HepG2 (cell line): ENCODE results near the gene C20orf204. TPM values are rescaled to one million over a fixed set of nuclear protein-coding genes. Genes with fewer than 3 reads are reported as not detected.

Experiments
- FOXA3 ChIP-seq: IDR thresholded peaks from 2 replicates; pipeline ENCODE4 v1.6.1; 2016; ENCODE audit warnings: missing genetic modification reagents, missing compliant biosample characterization
- GPBP1L1 ChIP-seq: sonication (generic); formaldehyde crosslinking; IDR thresholded peaks from 2 replicates; pipeline ENCODE4 v1.5.0; 2020; ENCODE audit warnings: mild to moderate bottlenecking, missing genetic modification reagents
- MAX ChIP-seq: IDR thresholded peaks from 2 replicates; pipeline ENCODE4 v1.6.1; 2012; ENCODE audit warnings: inconsistent platforms
- MIER3 ChIP-seq: IDR thresholded peaks from 2 replicates; pipeline ENCODE4 v1.6.1; 2016; ENCODE audit warnings: missing compliant biosample characterization, borderline replicate concordance
- POGZ ChIP-seq: sonication (generic); formaldehyde crosslinking; IDR thresholded peaks from 2 replicates; pipeline ENCODE4 v1.4.0; 2020; ENCODE audit warnings: mild to moderate bottlenecking, missing genetic modification reagents
- SALL1 ChIP-seq: sonication (generic); formaldehyde crosslinking; IDR thresholded peaks from 2 replicates; pipeline ENCODE4 v1.8.0; 2022; ENCODE audit warnings: mild to moderate bottlenecking, missing genetic modification reagents
- SCMH1 ChIP-seq: sonication (generic); formaldehyde crosslinking; IDR thresholded peaks from 2 replicates; pipeline ENCODE4 v1.9.0; 2021; ENCODE audit warnings: missing genetic modification reagents, mild to moderate bottlenecking, borderline replicate concordance
- THAP11 ChIP-seq: IDR thresholded peaks from 2 replicates; pipeline ENCODE4 v1.6.1; 2016; ENCODE audit warnings: missing biosample characterization, missing genetic modification reagents
- TRAFD1 ChIP-seq: sonication (generic); formaldehyde crosslinking; IDR thresholded peaks from 2 replicates; pipeline ENCODE4 v1.5.1; 2020; ENCODE audit warnings: missing genetic modification reagents, mild to moderate bottlenecking, borderline replicate concordance
- ZNF205 ChIP-seq: IDR thresholded peaks from 2 replicates; pipeline ENCODE4 v1.6.1; 2018; ENCODE audit warnings: missing biosample characterization, missing genetic modification reagents
- ZNF589 ChIP-seq: sonication (generic); formaldehyde crosslinking; conservative IDR thresholded peaks from 2 replicates; pipeline ENCODE4 v1.8.0; 2022; ENCODE audit warnings: mild to moderate bottlenecking, moderate library complexity, missing genetic modification reagents
- ZNF615 ChIP-seq: sonication (generic); formaldehyde crosslinking; IDR thresholded peaks from 2 replicates; pipeline ENCODE4 v1.5.0; 2020; ENCODE audit warnings: mild to moderate bottlenecking, missing genetic modification reagents, borderline replicate concordance
- polyA plus RNA-seq, 8 experiments: library from polyadenylated mRNA; depleted of rRNA in 3 of 8; stranded (reverse) in 7 of 8; unstranded in 1 of 8; fragments of >200 nt; fragmentation: Illumina TruSeq in 4 of 8; extraction: Trizol in 4 of 8; gene quantifications; 2 replicates each; pipeline versions ENCODE4 v1.2.1 to v1.2.3, GENCODE V29; 2011 to 2016; ENCODE audit warnings: low read depth in 4 of 8, missing spikeins in 1 of 8, mixed read lengths in 1 of 8; ENCODE audit not compliant: insufficient read depth in 1 of 8
- total RNA-seq, 5 experiments: library from RNA; depleted of rRNA; stranded (reverse); fragments of >200 nt; fragmentation: Illumina TruSeq; extraction: Trizol; gene quantifications; 2 replicates each; pipeline ENCODE4 v1.2.3, GENCODE V29; 2016; ENCODE audit warnings: low read depth in 1 of 5
- TF ChIP-seq, protein P1 (sequence below): sonication (generic); formaldehyde crosslinking; IDR thresholded peaks from 2 replicates; pipeline ENCODE4 v1.4.0; 2020; ENCODE audit warnings: missing genetic modification reagents
- TF ChIP-seq, protein P2 (sequence below): sonication (generic); formaldehyde crosslinking; IDR thresholded peaks from 2 replicates; pipeline ENCODE4 v1.4.0; 2020; ENCODE audit warnings: missing genetic modification reagents, mild to moderate bottlenecking, borderline replicate concordance
- TF ChIP-seq, protein P3 (sequence below): conservative IDR thresholded peaks from 2 replicates; pipeline ENCODE4 v1.6.1; 2018; ENCODE audit warnings: missing genetic modification reagents
- TF ChIP-seq, protein P4 (sequence below): sonication (generic); formaldehyde crosslinking; IDR thresholded peaks from 2 replicates; pipeline ENCODE4 v1.4.0; 2020; ENCODE audit warnings: missing genetic modification reagents

The C20orf204 gene
- total and polyA plus RNA-seq, 2 of the 13 experiments (the other 11 are each of a cell fraction or from before 2014, with no cell fraction given): 22.1 to 80.0 TPM

- TF ChIP-seq THAP11 (CRISPR knock-in tag): peak; percentile 72
- no peak for TF ChIP-seq SCMH1 (CRISPR knock-in tag)
- TF ChIP-seq ZNF589 (CRISPR knock-in tag): no peak
- TF ChIP-seq MAX: peak; percentile 59
- no peak for TF ChIP-seq GPBP1L1 (CRISPR knock-in tag)
- TF ChIP-seq, protein P1, sequence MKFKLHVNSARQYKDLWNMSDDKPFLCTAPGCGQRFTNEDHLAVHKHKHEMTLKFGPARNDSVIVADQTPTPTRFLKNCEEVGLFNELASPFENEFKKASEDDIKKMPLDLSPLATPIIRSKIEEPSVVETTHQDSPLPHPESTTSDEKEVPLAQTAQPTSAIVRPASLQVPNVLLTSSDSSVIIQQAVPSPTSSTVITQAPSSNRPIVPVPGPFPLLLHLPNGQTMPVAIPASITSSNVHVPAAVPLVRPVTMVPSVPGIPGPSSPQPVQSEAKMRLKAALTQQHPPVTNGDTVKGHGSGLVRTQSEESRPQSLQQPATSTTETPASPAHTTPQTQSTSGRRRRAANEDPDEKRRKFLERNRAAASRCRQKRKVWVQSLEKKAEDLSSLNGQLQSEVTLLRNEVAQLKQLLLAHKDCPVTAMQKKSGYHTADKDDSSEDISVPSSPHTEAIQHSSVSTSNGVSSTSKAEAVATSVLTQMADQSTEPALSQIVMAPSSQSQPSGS (CRISPR knock-in tag): peak; percentile 82
- TF ChIP-seq, protein P2, sequence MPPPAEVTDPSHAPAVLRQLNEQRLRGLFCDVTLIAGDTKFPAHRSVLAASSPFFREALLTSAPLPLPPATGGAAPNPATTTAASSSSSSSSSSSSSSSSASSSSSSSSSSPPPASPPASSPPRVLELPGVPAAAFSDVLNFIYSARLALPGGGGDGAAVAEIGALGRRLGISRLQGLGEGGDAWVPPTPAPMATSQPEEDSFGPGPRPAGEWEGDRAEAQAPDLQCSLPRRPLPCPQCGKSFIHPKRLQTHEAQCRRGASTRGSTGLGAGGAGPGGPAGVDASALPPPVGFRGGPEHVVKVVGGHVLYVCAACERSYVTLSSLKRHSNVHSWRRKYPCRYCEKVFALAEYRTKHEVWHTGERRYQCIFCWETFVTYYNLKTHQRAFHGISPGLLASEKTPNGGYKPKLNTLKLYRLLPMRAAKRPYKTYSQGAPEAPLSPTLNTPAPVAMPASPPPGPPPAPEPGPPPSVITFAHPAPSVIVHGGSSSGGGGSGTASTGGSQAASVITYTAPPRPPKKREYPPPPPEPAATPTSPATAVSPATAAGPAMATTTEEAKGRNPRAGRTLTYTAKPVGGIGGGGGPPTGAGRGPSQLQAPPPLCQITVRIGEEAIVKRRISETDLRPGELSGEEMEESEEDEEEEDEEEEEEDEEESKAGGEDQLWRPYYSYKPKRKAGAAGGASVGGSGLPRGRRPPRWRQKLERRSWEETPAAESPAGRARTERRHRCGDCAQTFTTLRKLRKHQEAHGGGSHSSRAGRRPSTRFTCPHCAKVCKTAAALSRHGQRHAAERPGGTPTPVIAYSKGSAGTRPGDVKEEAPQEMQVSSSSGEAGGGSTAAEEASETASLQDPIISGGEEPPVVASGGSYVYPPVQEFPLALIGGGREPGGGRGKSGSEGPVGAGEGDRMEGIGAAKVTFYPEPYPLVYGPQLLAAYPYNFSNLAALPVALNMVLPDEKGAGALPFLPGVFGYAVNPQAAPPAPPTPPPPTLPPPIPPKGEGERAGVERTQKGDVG (CRISPR knock-in tag): no peak
- TF ChIP-seq SALL1 (CRISPR knock-in tag): peak; percentile 63; the same call in 1 of the 2 replicates
- no peak for TF ChIP-seq ZNF615 (CRISPR knock-in tag)
- 0 out of 2 replicates have a peak, but pooled peaks have one; percentile 17 for TF ChIP-seq MIER3 (CRISPR knock-in tag)
- peak; percentile 97 for TF ChIP-seq TRAFD1 (CRISPR knock-in tag)
- TF ChIP-seq, protein P3, sequence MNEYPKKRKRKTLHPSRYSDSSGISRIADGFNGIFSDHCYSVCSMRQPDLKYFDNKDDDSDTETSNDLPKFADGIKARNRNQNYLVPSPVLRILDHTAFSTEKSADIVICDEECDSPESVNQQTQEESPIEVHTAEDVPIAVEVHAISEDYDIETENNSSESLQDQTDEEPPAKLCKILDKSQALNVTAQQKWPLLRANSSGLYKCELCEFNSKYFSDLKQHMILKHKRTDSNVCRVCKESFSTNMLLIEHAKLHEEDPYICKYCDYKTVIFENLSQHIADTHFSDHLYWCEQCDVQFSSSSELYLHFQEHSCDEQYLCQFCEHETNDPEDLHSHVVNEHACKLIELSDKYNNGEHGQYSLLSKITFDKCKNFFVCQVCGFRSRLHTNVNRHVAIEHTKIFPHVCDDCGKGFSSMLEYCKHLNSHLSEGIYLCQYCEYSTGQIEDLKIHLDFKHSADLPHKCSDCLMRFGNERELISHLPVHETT (CRISPR knock-in tag): peak; percentile 52
- TF ChIP-seq, protein P4, sequence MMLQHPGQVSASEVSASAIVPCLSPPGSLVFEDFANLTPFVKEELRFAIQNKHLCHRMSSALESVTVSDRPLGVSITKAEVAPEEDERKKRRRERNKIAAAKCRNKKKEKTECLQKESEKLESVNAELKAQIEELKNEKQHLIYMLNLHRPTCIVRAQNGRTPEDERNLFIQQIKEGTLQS: peak; percentile 60; the same call in 1 of the 2 replicates
- TF ChIP-seq ZNF205: peak; percentile 88
- peak; percentile 51 for TF ChIP-seq FOXA3 (CRISPR knock-in tag)
- TF ChIP-seq POGZ (CRISPR knock-in tag): peak; percentile 53; the same call in 1 of the 2 replicates
Observed at GRCh38 chr20:64053841-64054661, 18.1 kb downstream of the C20orf204 start (continued).
